Neural crest cell (in vitro differentiated cells): ENCODE results near the gene NMUR2. TPM values are rescaled to one million over a fixed set of nuclear protein-coding genes. Genes with fewer than 3 reads are reported as not detected.

Experiments
- DNase-seq: peaks from one replicate; pipeline ENCODE4 v3.0.0; 2021; ENCODE audit warnings: low read depth, mixed read lengths, low spot score
- H3K27ac Mint-ChIP-seq: one replicate; pipeline ENCODE4 v1.8.0; 2021; ENCODE audit warnings: mild to moderate bottlenecking, mixed read lengths; ENCODE audit not compliant: unreplicated experiment
- H3K27me3 Mint-ChIP-seq: 2 replicates; pipeline ENCODE4 v1.8.0; 2021; ENCODE audit warnings: low read depth, mild to moderate bottlenecking, mixed read lengths
- H3K36me3 Mint-ChIP-seq: 2 replicates; pipeline ENCODE4 v1.8.0; 2021; ENCODE audit warnings: low read depth, mild to moderate bottlenecking, mixed read lengths
- H3K4me1 Mint-ChIP-seq: 2 replicates; pipeline ENCODE4 v1.8.0; 2021; ENCODE audit warnings: mixed read lengths
- H3K4me3 Mint-ChIP-seq: one replicate; pipeline ENCODE4 v1.8.0; 2021; ENCODE audit warnings: mild to moderate bottlenecking, mixed read lengths
- H3K9me3 Mint-ChIP-seq: 2 replicates; pipeline ENCODE4 v1.8.0; 2021; ENCODE audit warnings: mixed read lengths
- CTCF ChIP-seq: fragments of 200-600 bp; sonication (generic); conservative IDR thresholded peaks from 2 replicates; pipeline ENCODE4 v1.5.0; 2021; ENCODE audit warnings: antibody characterized with exemption, mild to moderate bottlenecking
- total RNA-seq: library from RNA; stranded (reverse); gene quantifications from 2 replicates; pipeline ENCODE4 v1.2.1, GENCODE V29; 2021

Gene NMUR2
- total RNA-seq, 1 donor from 2014 or later, result 0.23 TPM

- no peaks in the 10 kb centered on the region for H3K36me3 Mint-ChIP-seq
- peaks cover 3% of the 10 kb centered on the region for H3K27me3 Mint-ChIP-seq
- no peak overlapping the region for H3K4me3 Mint-ChIP-seq
- H3K9me3 Mint-ChIP-seq, result no peaks in the 10 kb centered on the region
- no peak for DNase-seq
- no peak overlapping the region for H3K27ac Mint-ChIP-seq
- H3K4me1 Mint-ChIP-seq, result no peaks in the 10 kb centered on the region
- no peak for TF ChIP-seq CTCF
Measured at GRCh38 chr5:152374711-152375275, 30.3 kb downstream of the NMUR2 start.

GRCh38 chr5:152372875-152373274 is 32.2 kb downstream of the NMUR2 start:
- Mint-ChIP-seq H3K4me3 (no peak overlapping the region), H3K36me3 (no peaks in the 10 kb centered on the region), H3K9me3 (no peaks in the 10 kb centered on the region), H3K4me1 (no peaks in the 10 kb centered on the region), H3K27ac (no peak overlapping the region), H3K27me3 (peaks cover 3% of the 10 kb centered on the region)
- TF ChIP-seq CTCF, result no peak
- no peak for DNase-seq

GRCh38 chr5:152369298-152369697 is 35.8 kb downstream of the NMUR2 start:
- no peak for DNase-seq
- Mint-ChIP-seq H3K4me3 (no peak overlapping the region), H3K27me3 (peaks cover 7% of the 10 kb centered on the region), H3K36me3 (no peaks in the 10 kb centered on the region), H3K27ac (no peak overlapping the region), H3K9me3 (no peaks in the 10 kb centered on the region), H3K4me1 (no peaks in the 10 kb centered on the region)
- no peak for TF ChIP-seq CTCF

- DNase-seq, result no peak
- Mint-ChIP-seq H3K27me3 (peaks cover 7% of the 10 kb centered on the region), H3K27ac (no peak overlapping the region), H3K4me1 (no peaks in the 10 kb centered on the region), H3K4me3 (no peak overlapping the region), H3K36me3 (no peaks in the 10 kb centered on the region), H3K9me3 (peaks cover 3% of the 10 kb centered on the region)
- no peak for TF ChIP-seq CTCF
Measured at GRCh38 chr5:152367554-152367953, 37.5 kb downstream of the NMUR2 start.

GRCh38 chr5:152366716-152367115 is 38.4 kb downstream of the NMUR2 start:
- H3K4me3 Mint-ChIP-seq, result no peak overlapping the region
- H3K27ac Mint-ChIP-seq, result no peak overlapping the region
- no peaks in the 10 kb centered on the region for H3K4me1 Mint-ChIP-seq
- H3K36me3 Mint-ChIP-seq, result no peaks in the 10 kb centered on the region
- peaks cover 7% of the 10 kb centered on the region for H3K27me3 Mint-ChIP-seq
- H3K9me3 Mint-ChIP-seq, result peaks cover 3% of the 10 kb centered on the region
- no peak for TF ChIP-seq CTCF
- DNase-seq, result no peak
